Activated CD4-positive, alpha-beta T cell treated with anti-CD3 and anti-CD28 coated beads for 36 hours (primary cell): ENCODE data around the gene CHMP5. TPM values are rescaled to one million over a fixed set of nuclear protein-coding genes. Genes with fewer than 3 reads are reported as not detected.

Experiments used
- ATAC-seq: fragments of 200-7000 bp; cut with Tn5 transposase; one replicate; pipeline ENCODE4 v1.10.0; 2021; ENCODE audit warnings: mild to moderate bottlenecking, moderate library complexity
- CTCF ChIA-PET: fragments of 350-600 bp; sonication (Branson Sonifier 250); formaldehyde crosslinking; loops from one replicate; lab custom pipeline; 2021; ENCODE audit warnings: antibody characterized with exemption; lab: Charles Lee
- POLR2A ChIA-PET: fragments of 350-600 bp; sonication (Branson Sonifier 250); formaldehyde crosslinking; loops from one replicate; lab custom pipeline; 2021; ENCODE audit warnings: antibody characterized with exemption, inconsistent platforms; lab: Charles Lee
- DNase-seq: peaks from one replicate; pipeline ENCODE4 v3.0.0-alpha.2; 2020
- H3K27ac Mint-ChIP-seq: one replicate; pipeline ENCODE4 v1.8.0; 2021; ENCODE audit warnings: mixed read lengths
- H3K27me3 Mint-ChIP-seq: one replicate; pipeline ENCODE4 v1.8.0; 2021; ENCODE audit warnings: mixed read lengths
- H3K36me3 Mint-ChIP-seq: one replicate; pipeline ENCODE4 v1.8.0; 2021; ENCODE audit warnings: low read depth, mixed read lengths
- H3K4me1 Mint-ChIP-seq: one replicate; pipeline ENCODE4 v1.8.0; 2021; ENCODE audit warnings: mixed read lengths
- H3K4me3 Mint-ChIP-seq: one replicate; pipeline ENCODE4 v1.8.0; 2021; ENCODE audit warnings: mild to moderate bottlenecking, moderate library complexity, mixed read lengths
- H3K9me3 Mint-ChIP-seq: one replicate; pipeline ENCODE4 v1.8.0; 2021; ENCODE audit warnings: low read depth, mixed read lengths
- intact Hi-C, 2 experiments: fragments of 100-400 bp; cut with DNase I in 1 of 2; cut with micrococcal nuclease in 1 of 2; formaldehyde crosslinking; loops; one replicate each; pipeline versions ENCODE4 v1.14.2 to v1.15.1; 2022 to 2024; cut with DNase I, micrococcal nuclease
- total RNA-seq, 2 experiments: library from RNA; stranded (reverse); gene quantifications; one replicate each; pipeline ENCODE4 v1.2.3, GENCODE V29; 2021

Gene CHMP5
- total RNA-seq, 2 experiments from 2014 or later: 102 to 106 TPM

- ChIA-PET CTCF (interaction anchor here (0.6 to 1.2 kb wide), 4 partner anchors 15 to 471 kb away, joined by 3 to 6 read pairs (median 3); no protein-coding TSS in a partner anchor), POLR2A (interaction anchor here (1.0 to 1.4 kb wide), 5 partner anchors 13 to 266 kb away, joined by 3 to 10 read pairs (median 4); partner anchors contain the start of genes DNAJA1 and SMU1)
- no peaks in the 10 kb centered on the region for H3K9me3 Mint-ChIP-seq
- peaks cover 70% of the 10 kb centered on the region for H3K4me1 Mint-ChIP-seq
- H3K4me3 Mint-ChIP-seq: peak overlapping the region; percentile 90
- ATAC-seq (no peak), DNase-seq (no peak)
- no peaks in the 10 kb centered on the region for H3K27me3 Mint-ChIP-seq
- H3K27ac Mint-ChIP-seq: peak overlapping the region; percentile 99
- peaks cover 35% of the 10 kb centered on the region for H3K36me3 Mint-ChIP-seq
- intact Hi-C loops: loop anchor here (2.0 to 10.0 kb wide), 5 partner anchors 52 to 1784 kb away; partner anchors contain the start of genes ACO1 (in 1 of the 2), AQP3 (in 1 of the 2), FANCG (in 1 of the 2) and UBAP1 (in 1 of the 2)
Measured at GRCh38 chr9:33291031-33291397, 26.2 kb downstream of the CHMP5 start.

GRCh38 chr9:33291901-33292300, 27.1 kb downstream of the CHMP5 start:
- Mint-ChIP-seq H3K36me3 (peaks cover 42% of the 10 kb centered on the region), H3K4me1 (peaks cover 75% of the 10 kb centered on the region), H3K4me3 (peak overlapping the region; percentile 90), H3K9me3 (no peaks in the 10 kb centered on the region), H3K27ac (peak overlapping the region; percentile 99), H3K27me3 (no peaks in the 10 kb centered on the region)
- ATAC-seq (no peak), DNase-seq (no peak)
- intact Hi-C loops: loop anchor here (2.0 to 10.0 kb wide), 5 partner anchors 51 to 1783 kb away; partner anchors contain the start of genes ACO1 (in 1 of the 2), AQP3 (in 1 of the 2), FANCG (in 1 of the 2) and UBAP1 (in 1 of the 2)
- ChIA-PET CTCF (no interaction called here), POLR2A (no interaction called here)

DNA sequence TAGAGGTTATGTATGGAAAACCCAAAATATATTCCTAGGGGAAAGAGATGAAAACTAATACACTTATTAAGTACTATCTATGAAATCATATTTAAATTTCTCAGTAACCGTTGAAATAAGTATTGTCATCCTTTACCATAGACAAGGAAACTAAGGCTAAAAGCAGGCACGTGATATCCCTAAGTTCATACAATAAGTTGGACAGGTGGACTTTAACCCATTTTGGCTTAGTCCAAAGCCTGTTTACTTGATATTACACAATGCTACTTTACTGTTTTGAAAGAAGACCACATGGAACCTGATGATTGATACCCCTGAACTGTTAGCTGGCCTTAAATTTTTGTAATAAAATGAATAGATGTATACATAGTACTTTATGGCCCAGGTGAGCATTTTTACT, 28.9 kb downstream of the CHMP5 start:
- DNase-seq (no peak), ATAC-seq (no peak)
- Mint-ChIP-seq H3K27ac (peak overlapping the region; percentile 93), H3K36me3 (peaks cover 61% of the 10 kb centered on the region), H3K9me3 (no peaks in the 10 kb centered on the region), H3K27me3 (no peaks in the 10 kb centered on the region), H3K4me3 (no peak overlapping the region), H3K4me1 (peaks cover 80% of the 10 kb centered on the region)
- ChIA-PET POLR2A (no interaction called here), CTCF (no interaction called here)
- intact Hi-C loops: loop anchor here (5.0 to 10.0 kb wide), 4 partner anchors 154 to 1781 kb away; partner anchors contain the start of genes ACO1 (in 1 of the 2), AQP3 (in 1 of the 2), FANCG (in 1 of the 2) and UBAP1 (in 1 of the 2)

GRCh38 chr9:33294670-33295432, 30.0 kb downstream of the CHMP5 start:
- ChIA-PET POLR2A (no interaction called here), CTCF (interaction anchor here (1.0 kb wide), 1 partner anchor 32 kb away, joined by 3 read pairs; no protein-coding TSS in a partner anchor)
- intact Hi-C loops: loop anchor here (1.0 to 10.0 kb wide), 5 partner anchors 11 to 1780 kb away; partner anchors contain the start of genes ACO1 (in 1 of the 2), AQP3 (in 1 of the 2), FANCG (in 1 of the 2) and UBAP1 (in 1 of the 2)
- Mint-ChIP-seq H3K27ac (peak overlapping the region; percentile 93), H3K27me3 (no peaks in the 10 kb centered on the region), H3K4me1 (peaks cover 88% of the 10 kb centered on the region), H3K4me3 (peak overlapping the region; percentile 50), H3K9me3 (no peaks in the 10 kb centered on the region), H3K36me3 (peaks cover 70% of the 10 kb centered on the region)
- DNase-seq (no peak), ATAC-seq (no peak)

DNA sequence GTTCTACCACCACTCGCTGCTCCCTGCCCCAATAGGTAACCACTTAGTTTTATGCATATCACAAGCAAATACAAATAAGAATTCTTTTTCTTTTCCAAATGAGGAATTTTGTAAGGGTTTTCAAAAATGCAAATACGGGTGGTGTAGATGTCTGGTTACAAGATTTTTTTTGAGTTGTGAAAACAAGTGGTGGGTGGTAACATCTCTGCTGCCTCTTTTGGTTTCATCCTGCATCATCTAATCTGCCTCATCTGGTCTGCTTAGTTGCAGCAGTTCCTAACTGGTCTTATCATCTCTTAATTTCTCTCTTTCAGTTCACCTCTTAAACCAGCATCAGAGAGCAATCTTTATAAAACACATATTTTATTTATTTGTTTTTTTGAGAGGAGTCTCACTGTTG, 30.7 kb downstream of the CHMP5 start:
- CTCF ChIA-PET: interaction anchor here (0.9 to 2.4 kb wide), 2 partner anchors 8 to 11 kb away, joined by 5 to 16 read pairs; no protein-coding TSS in a partner anchor
- Mint-ChIP-seq H3K9me3 (no peaks in the 10 kb centered on the region), H3K4me3 (peak overlapping the region; percentile 59), H3K27ac (peak overlapping the region; percentile 92), H3K36me3 (peaks cover 72% of the 10 kb centered on the region), H3K4me1 (peaks cover 90% of the 10 kb centered on the region), H3K27me3 (no peaks in the 10 kb centered on the region)
- POLR2A ChIA-PET: no interaction called here
- DNase-seq (peak; percentile 35), ATAC-seq (peak; percentile 60)
- intact Hi-C loops: loop anchor here in 1 of 2 experiments (1.0 to 10.0 kb wide), 4 partner anchors 11 to 1779 kb away; partner anchors contain the start of genes ACO1, FANCG, UBAP1 and VCP

DNA sequence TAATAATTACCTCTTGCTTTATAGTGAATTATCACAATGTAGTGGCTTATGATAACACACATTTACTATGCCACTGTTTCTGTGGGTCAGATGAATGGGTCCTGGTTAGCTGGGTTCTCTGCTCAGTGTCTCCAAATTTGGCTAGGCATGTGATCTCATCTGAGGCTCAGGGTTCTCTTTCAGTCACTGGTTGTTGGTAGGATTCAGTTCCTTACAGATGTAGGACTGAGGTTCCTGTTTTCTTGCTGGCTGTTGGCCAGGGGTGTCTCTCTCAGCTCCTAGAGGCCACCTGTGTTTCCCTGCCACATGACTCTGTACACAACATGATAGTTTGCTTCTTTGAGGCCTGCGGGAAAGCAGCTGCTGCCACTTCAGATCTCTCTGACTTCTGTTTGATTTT, 32.6 kb downstream of the CHMP5 start:
- H3K4me1 Mint-ChIP-seq: peaks cover 76% of the 10 kb centered on the region
- H3K27ac Mint-ChIP-seq: peak overlapping the region; percentile 90
- no peaks in the 10 kb centered on the region for H3K27me3 Mint-ChIP-seq
- ChIA-PET POLR2A (interaction anchor here (0.6 kb wide), 1 partner anchor 218 kb away, joined by 3 read pairs; no protein-coding TSS in a partner anchor), CTCF (interaction anchor here (1.7 to 2.4 kb wide), 2 partner anchors 10 to 11 kb away, joined by 4 to 16 read pairs; no protein-coding TSS in a partner anchor)
- peaks cover 68% of the 10 kb centered on the region for H3K36me3 Mint-ChIP-seq
- no peaks in the 10 kb centered on the region for H3K9me3 Mint-ChIP-seq
- intact Hi-C loops: loop anchor here in 1 of 2 experiments (10.0 kb wide), 3 partner anchors 877 to 1777 kb away; partner anchors contain the start of genes ACO1, FANCG, UBAP1 and VCP
- H3K4me3 Mint-ChIP-seq: peak overlapping the region; percentile 23
- DNase-seq (peak; percentile 54), ATAC-seq (peak; percentile 50)

DNA sequence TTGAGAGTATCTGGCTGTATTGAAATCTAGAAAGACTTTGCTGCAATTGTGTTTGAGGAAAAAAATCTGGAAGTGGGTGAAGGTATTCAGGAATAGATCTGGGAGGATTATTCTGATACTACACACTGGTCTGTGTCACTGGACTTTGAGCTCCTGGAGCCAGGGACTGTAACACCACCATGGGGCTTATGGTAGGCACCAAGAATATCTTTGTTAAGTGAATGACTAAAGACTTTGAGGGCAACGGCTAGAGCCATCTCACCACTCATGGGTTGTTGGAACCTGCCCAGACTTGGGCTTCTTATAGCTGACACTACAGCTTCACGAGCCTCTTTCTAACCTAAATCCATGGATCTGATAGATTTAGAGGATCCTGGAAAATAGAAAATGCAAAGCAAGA, 35.7 kb downstream of the CHMP5 start:
- peaks cover 54% of the 10 kb centered on the region for H3K4me1 Mint-ChIP-seq
- intact Hi-C loops: no loop called here
- no peaks in the 10 kb centered on the region for H3K9me3 Mint-ChIP-seq
- H3K4me3 Mint-ChIP-seq: no peak overlapping the region
- DNase-seq: no peak
- CTCF ChIA-PET: interaction anchor here (1.0 to 1.4 kb wide), 2 partner anchors 74 to 167 kb away, joined by 3 read pairs; no protein-coding TSS in a partner anchor
- peak overlapping the region; percentile 65 for H3K27ac Mint-ChIP-seq
- POLR2A ChIA-PET: no interaction called here
- no peaks in the 10 kb centered on the region for H3K27me3 Mint-ChIP-seq
- ATAC-seq: no peak
- peaks cover 59% of the 10 kb centered on the region for H3K36me3 Mint-ChIP-seq

GRCh38 chr9:33304362-33304761, 39.5 kb downstream of the CHMP5 start:
- intact Hi-C loops: no loop called here
- CTCF ChIA-PET: interaction anchor here (0.6 to 1.3 kb wide), 4 partner anchors 12 to 126 kb away, joined by 3 to 6 read pairs (median 4); no protein-coding TSS in a partner anchor
- no peak overlapping the region for H3K27ac Mint-ChIP-seq
- no peaks in the 10 kb centered on the region for H3K9me3 Mint-ChIP-seq
- no peak for ATAC-seq
- DNase-seq: no peak
- no peaks in the 10 kb centered on the region for H3K27me3 Mint-ChIP-seq
- POLR2A ChIA-PET: interaction anchor here (1.2 to 1.4 kb wide), 2 partner anchors 14 to 16 kb away, joined by 3 to 4 read pairs; no protein-coding TSS in a partner anchor
- no peak overlapping the region for H3K4me3 Mint-ChIP-seq
- peaks cover 22% of the 10 kb centered on the region for H3K4me1 Mint-ChIP-seq
- H3K36me3 Mint-ChIP-seq: peaks cover 45% of the 10 kb centered on the region

- ATAC-seq (peak; percentile 94), DNase-seq (peak; percentile 59)
- H3K36me3 Mint-ChIP-seq: peaks cover 44% of the 10 kb centered on the region
- H3K27me3 Mint-ChIP-seq: no peaks in the 10 kb centered on the region
- H3K4me3 Mint-ChIP-seq: no peak overlapping the region
- intact Hi-C loops: loop anchor here (1.0 to 5.0 kb wide), 6 partner anchors 11 to 139 kb away; partner anchors contain the start of genes NFX1 (in 2 of the 2), B4GALT1 (in 1 of the 2) and CHMP5 (in 1 of the 2)
- no peaks in the 10 kb centered on the region for H3K9me3 Mint-ChIP-seq
- ChIA-PET CTCF (interaction anchor here (0.8 to 1.3 kb wide), 3 partner anchors 16 to 1107 kb away, joined by 3 read pairs; partner anchors contain the start of genes NFX1 and NOL6), POLR2A (no interaction called here)
- H3K27ac Mint-ChIP-seq: no peak overlapping the region
- peaks cover 29% of the 10 kb centered on the region for H3K4me1 Mint-ChIP-seq
Measured at GRCh38 chr9:33306037-33306436, 41.2 kb downstream of the CHMP5 start.

- peaks cover 48% of the 10 kb centered on the region for H3K36me3 Mint-ChIP-seq
- no peak overlapping the region for H3K4me3 Mint-ChIP-seq
- CTCF ChIA-PET: interaction anchor here (1.5 kb wide), 1 partner anchor 13 kb away, joined by 6 read pairs; no protein-coding TSS in a partner anchor
- H3K27ac Mint-ChIP-seq: peak overlapping the region; percentile 71
- no peaks in the 10 kb centered on the region for H3K27me3 Mint-ChIP-seq
- DNase-seq (no peak), ATAC-seq (no peak)
- POLR2A ChIA-PET: no interaction called here
- intact Hi-C loops: loop anchor here (5.0 kb wide), 2 partner anchors 35 to 140 kb away; partner anchors contain the start of gene B4GALT1 (in 1 of the 2)
- no peaks in the 10 kb centered on the region for H3K9me3 Mint-ChIP-seq
- H3K4me1 Mint-ChIP-seq: peaks cover 36% of the 10 kb centered on the region
Measured at GRCh38 chr9:33307067-33307466, 42.2 kb downstream of the CHMP5 start.
